ENCODE measurements around the gene VAMP1.
"Not testable (repeated sequence)": the region's sequence is repeated elsewhere in the genome, so short reads cannot be mapped to it uniquely, and the experiment has no call there.

Gene VAMP1, protein sequence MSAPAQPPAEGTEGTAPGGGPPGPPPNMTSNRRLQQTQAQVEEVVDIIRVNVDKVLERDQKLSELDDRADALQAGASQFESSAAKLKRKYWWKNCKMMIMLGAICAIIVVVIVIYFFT

GRCh38 chr12:6470375-6471163 lies at the start of gene VAMP1:
Gene VAMP1 (minus strand): TSS chr12:6470677. CDS start chr12:6470531, 146 bp downstream.
- TF ChIP-seq CTCF (conservative IDR thresholded peaks at IDR 0.05; ENCODE audit: low read length) = no peak
- DNase-seq (ENCODE audit: low read depth) = peak; percentile 97
- H3K4me3 ChIP-seq (ENCODE audit: low read length) = peak within 1 kb of the TSS; percentile 88

GRCh38 chr12:6520186-6520585 lies 49.7 kb upstream of the VAMP1 start:
- H3K4me3 ChIP-seq (ENCODE audit: low read length) = no peak overlapping the region
- no peak for DNase-seq (ENCODE audit: low read depth)
- TF ChIP-seq CTCF (conservative IDR thresholded peaks at IDR 0.05; ENCODE audit: low read length) = no peak

- TF ChIP-seq CTCF (conservative IDR thresholded peaks at IDR 0.05; ENCODE audit: low read length) = no peak
- no peak overlapping the region for H3K4me3 ChIP-seq (ENCODE audit: low read length)
- DNase-seq (ENCODE audit: low read depth) = no peak
Measured at GRCh38 chr12:6508087-6508486, 37.6 kb upstream of the VAMP1 start.

DNA sequence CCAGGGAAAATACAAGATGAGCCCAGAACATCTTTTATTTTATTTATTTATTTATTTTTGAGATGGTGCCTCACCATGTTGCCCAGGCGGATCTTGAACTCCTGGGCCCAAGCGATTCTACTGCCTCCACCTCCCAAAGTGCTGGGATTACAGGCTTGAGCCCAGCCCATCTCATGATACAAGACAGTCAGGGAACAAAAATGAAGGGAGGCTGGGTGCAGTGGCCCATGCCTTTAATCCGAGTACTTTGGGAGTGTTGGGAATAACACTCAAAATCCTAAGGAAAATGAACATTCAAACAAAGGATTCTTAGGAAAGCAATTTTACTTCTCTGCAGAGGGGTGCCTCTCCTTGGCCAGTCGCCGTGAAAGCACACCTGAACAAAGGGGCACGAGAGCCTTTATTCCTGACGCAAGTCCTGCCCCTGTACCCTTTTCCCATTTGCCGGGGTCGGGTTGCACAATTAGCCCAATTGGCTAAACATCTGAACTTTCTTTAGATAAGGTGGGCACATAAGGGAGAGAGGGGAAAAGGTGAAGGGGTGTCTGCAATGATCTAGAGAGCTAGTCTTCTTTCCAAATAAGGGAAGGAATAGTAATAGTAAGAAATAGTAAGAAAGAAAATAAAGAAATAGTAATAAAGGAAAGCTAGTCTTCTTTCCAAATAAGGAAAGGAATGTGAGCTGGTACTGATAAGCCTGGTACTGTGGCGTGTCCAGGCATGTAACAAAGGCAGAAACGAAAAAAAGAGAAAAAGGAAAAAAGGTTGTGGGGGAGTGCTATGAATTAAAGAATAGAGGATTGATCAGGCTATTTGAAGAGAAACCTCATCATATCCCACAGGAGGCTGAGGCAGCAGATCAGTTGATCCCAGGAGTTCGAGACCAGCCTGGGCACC lies 36.9 kb upstream of the VAMP1 start:
- no peak for TF ChIP-seq CTCF (conservative IDR thresholded peaks at IDR 0.05; ENCODE audit: low read length)
- no peak overlapping the region for H3K4me3 ChIP-seq (ENCODE audit: low read length)
- DNase-seq (ENCODE audit: low read depth) = no peak

DNA sequence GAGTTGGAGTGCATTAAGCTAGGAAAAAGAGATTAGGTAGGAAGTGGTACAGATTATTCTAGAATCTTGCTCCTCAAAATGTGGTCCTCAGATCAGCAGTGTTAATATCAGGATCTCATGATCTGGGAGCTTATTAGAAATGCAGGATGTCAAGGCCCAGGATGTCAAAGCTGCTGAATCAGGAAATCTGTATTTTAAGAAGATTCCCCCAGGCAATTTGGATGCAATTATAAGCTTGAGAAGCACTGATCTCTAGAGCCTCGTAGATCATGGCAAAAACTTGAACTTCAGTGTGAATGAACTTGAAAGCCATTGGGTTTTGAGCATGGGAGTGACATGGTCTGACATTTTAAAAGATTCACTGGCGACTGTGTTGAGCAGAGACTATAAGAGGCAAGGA lies 30.0 kb upstream of the VAMP1 start:
- no peak for TF ChIP-seq CTCF (conservative IDR thresholded peaks at IDR 0.05; ENCODE audit: low read length)
- no peak overlapping the region for H3K4me3 ChIP-seq (ENCODE audit: low read length)
- DNase-seq (ENCODE audit: low read depth) = no peak

- not testable (repeated sequence) for H3K4me3 ChIP-seq (ENCODE audit: low read length); DNase-seq (ENCODE audit: low read depth)
Measured at GRCh38 chr12:6497291-6497690, 26.8 kb upstream of the VAMP1 start.

DNA sequence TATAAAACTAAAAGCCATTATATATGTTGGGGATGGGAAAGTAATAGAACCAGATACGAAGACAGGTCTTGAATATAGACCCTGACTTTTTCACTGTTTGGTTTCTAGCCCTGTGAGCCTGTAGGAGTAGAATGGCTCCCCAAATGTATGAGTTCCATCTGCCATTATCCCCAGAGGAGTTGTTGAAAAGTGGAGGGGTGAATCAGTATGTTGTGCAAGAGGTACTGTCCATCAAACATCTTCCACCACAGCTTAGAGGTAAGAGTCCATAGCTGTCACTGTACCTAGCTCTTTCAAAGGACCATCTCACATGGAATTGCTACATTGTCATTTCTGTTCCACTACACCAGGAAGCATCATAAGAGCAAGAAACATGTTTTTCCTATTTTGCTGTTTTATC lies 24.5 kb upstream of the VAMP1 start:
- DNase-seq (ENCODE audit: low read depth) = no peak
- no peak for TF ChIP-seq CTCF (conservative IDR thresholded peaks at IDR 0.05; ENCODE audit: low read length)
- peak overlapping the region; percentile 90 for H3K4me3 ChIP-seq (ENCODE audit: low read length)
